DMS53 treated with DMSO at 0.1 percent for 48 hours (cell line): ENCODE measurements around the gene UCN.
"Not testable (repeated sequence)": the region's sequence is repeated elsewhere in the genome, so short reads cannot be mapped to it uniquely, and the experiment has no call there.

Experiments used
- DNase-seq: peaks from one replicate; lab custom pipeline; 2025; ENCODE audit not compliant: unreplicated experiment; lab: John Stamatoyannopoulos, UW

UCN gene

DNA sequence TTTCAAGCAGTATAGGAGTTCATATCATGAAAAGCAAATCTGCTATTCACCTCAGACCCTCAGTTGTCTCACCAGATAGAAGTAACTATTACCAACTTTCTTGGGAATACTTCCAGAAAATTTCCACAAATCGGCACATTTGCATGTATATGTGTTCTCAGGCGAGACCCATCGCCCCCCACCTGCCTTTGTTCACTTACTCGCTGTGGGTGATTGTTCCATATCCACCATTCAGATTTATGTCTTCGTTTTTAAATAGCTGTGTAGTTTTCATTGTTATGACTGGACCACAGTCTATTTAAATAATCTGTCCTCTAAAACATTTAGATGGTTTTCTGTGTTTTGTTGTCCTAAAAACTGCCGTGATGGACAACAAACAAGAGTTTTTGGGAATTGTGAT, 22.8 kb downstream of the UCN start:
- no peak for DNase-seq

DNA sequence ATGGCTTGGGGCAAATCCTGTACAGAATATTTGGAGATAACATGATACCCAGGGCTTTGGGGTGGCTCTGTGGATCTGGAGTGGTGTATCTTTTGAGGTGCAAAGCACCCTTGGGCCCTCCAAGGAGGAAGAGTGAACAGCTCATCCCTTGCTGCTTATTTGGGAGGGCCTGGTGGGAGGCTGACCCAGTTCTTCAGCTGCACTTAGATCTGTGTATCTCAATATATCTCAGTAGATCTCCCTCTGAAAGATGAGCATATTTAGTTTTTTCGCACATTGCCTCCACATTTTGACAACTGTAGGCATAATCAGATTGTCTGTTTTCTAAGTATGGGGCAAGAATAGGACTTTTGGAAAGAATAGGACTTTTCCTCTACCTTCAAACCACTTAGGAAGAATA, 23.2 kb downstream of the UCN start:
- no peak for DNase-seq

DNA sequence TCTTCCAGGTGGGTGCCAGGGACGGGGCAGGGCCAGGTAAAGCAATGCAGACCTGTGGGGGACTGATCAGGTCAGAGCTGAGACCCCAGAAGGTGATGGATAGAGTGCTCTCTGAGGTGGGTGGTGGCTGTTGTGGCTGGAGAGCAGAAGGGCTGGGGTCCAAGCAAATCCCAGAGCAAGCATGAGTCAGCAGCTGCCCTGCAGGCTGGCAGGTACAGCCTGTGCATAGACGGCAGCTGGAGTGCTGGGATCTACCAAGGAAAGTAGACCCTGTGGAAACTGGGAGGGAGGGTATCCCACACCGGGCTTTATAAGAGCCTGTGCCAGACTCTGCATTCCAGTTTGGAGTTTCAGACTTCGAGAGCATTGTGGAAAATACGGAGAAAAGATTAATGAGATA, 25.4 kb downstream of the UCN start:
- no peak for DNase-seq

DNA sequence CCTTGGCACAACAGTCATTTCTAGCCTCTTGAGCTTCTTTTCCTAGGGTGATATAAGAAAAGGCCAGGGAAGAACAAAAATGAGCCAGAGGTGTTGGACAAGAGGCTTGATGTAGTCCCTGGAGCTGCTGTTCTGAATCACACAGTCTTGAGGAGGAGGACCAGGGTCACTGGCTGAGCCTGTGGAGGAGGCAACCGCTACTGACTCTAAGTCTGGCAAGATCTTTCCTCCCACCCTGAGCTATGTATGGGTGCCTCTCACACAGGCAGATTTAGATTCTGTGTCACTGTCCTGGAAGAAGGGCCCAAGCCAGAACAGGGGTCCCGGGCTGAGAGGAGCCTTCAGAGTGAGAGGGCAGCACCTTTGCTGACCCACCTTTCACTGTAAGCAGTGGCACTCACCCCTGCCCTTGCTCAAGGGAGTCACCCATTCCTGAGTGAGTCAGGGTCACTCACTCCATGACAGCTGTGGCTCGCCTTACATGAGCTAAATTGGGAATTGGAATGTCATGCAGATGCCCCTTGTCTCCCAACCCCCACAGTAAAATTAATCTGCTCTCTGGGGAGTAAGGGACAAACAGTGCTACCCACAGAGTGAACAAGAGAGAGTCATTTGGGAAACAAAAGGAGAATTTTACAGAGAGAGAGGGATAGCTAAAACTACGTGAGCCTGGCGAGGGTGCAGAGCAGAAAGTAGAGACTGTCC, 26.2 kb downstream of the UCN start, which contains the start of gene TRIM54:
Gene TRIM54, plus strand, starts transcription at position 575 of the 705 bp plus-strand sequence. CDS start 303 bp downstream, outside the sequence.
- no peak for DNase-seq

DNA sequence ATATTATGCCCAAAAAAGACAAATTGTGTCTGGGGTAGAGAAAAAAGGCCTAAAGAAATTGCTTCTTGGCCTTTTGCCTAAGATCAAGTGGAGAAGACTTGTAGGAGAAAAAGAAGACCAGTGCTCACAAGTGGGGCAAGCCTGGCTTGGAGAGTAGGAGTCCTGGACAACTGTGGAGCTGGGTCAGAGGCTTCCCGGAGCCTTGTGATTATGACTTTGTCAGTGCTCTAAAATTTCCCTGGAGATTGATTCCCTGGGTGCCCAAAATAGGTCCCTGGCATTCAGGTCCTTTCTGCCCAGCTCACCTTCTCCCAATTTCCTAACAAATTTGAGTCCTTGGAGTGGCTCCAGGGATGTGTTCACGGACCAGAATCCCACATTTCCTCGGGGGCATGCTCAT, 26.8 kb downstream of the UCN start:
- no peak for DNase-seq

DNA sequence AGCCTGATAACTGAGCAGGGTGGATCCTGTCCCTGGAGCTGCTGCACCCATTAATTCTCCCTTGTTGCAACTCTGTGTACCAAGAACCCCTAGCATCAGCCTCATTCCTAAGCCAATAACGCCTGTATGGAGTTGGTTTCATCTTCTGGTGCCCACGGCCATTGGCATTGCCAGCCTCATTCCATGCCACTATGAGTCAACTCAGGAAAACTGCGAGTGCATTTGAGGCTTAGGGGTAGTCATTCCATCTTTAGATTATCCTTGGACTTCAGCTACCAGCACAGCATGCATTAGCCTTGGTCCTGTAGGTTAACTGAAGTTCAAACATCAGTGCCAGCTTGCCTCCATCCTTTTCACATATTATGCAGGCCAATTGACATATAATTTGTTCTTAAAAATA, 27.4 kb downstream of the UCN start:
- no peak for DNase-seq

DNA sequence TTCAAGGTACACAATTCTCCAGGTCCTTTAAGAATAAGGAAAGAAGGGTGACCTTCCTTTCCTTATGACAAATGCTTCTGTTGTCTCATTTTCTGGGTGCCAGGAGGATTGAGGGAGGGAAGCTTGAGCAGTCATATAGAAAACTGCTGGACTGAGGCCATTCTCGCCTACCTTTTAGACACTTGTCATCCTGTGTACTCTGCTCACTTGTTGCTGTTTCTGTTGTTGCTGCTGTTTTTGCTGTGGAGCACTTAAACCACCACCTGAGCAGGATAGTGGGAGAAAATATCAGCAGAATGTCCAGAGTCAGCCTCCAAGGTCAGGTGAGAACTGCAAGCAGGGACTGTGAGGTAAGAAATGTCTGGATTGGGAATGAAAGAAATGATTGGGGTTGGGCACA, 30.2 kb downstream of the UCN start:
- DNase-seq, result no peak

DNA sequence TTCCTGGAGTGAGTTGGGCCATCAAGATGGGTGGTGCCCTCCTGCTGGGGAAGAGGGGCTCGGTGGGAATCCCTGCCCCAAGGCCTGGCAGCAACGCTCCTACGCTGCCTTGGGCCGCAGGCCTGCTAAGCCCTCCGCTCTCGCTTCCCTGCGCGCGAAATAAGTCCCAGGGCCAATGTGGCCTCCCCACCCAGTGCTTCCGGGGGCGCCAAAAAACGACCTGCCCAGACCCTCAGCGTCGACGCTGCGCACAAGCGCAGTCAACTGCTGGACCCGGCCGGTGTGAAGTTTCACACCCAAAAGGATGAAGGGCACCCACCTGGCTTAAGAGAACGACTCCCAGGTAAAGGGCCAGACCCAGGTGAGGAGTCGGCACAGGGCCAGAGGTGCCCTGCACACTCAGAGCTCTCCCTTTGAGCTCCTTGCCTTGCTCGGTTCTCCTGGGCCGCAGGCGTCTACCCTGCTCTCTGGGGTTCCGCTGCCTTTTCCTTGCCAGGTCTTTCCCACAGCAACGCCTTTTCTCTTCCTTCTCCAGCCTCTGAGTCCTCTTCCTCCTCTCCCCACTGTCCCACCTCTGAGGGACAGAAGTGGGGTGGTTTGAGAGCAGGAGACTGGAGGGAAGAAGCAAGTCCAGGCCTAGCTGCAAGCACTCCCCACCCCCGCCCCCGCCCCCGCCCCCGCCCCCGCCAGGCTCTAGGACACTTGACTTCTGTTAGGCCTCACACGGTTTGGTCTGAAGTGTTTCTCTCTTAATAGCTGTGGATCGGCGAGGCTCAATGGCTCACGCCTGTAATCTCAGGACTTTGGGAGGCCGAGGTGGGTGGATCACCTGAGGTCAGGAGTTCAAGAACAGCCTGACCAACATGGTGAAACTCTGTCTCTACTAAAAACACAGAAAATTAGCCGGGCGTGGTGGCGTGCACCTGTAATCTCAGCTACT, 32.8 kb downstream of the UCN start, which contains the start of gene DNAJC5G:
Gene DNAJC5G, plus strand, starts transcription at position 223 of the 940 bp plus-strand sequence. CDS start 1,296 bp downstream, outside the sequence.
- DNase-seq, result no peak

DNA sequence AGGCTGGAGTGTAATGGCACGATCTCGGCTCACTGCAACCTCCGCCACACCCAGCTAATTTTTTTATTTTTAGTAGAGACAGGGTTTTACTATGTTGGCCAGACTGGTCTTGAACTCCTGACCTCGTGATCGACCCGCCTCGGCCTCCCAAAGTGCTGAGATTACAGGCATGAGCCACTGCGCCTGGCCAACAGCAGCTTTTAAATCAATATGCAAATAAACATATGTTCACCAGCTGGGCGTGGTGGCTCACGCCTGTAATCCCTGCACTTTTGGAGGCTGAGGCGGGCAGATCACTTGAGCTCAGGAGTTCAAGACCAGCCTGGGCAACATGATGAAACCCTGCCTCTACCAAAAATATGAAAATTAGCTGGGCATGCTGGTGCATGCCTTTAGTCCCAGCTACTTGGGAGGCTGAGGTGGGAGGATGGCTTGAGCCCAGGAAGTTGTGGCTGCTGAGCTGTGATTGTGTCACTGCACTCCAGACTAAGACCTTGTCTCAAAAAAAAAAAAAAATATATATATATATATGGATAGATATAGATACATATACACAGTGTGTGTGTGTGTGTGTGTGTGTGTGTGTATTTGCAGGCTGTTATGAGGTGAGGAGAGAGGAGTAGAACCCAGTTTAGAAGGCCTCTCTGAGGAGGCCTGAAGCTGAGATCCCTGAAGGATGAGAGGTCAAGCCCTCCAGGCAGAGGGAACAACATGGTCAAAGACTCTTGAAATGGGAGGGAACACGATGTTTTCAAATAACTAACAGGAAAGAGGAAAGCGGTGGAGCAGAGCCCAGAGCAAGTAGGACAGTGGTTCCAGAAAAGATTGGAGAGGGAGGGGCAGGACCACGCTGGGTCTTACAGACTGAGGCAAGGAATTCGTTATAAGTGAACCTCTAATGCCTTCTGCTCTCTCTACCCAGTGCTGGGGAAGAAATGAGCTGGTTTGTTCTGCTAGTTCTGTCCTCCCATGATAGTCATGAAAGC, 35.4 kb downstream of the UCN start:
- not testable (repeated sequence) for DNase-seq

DNA sequence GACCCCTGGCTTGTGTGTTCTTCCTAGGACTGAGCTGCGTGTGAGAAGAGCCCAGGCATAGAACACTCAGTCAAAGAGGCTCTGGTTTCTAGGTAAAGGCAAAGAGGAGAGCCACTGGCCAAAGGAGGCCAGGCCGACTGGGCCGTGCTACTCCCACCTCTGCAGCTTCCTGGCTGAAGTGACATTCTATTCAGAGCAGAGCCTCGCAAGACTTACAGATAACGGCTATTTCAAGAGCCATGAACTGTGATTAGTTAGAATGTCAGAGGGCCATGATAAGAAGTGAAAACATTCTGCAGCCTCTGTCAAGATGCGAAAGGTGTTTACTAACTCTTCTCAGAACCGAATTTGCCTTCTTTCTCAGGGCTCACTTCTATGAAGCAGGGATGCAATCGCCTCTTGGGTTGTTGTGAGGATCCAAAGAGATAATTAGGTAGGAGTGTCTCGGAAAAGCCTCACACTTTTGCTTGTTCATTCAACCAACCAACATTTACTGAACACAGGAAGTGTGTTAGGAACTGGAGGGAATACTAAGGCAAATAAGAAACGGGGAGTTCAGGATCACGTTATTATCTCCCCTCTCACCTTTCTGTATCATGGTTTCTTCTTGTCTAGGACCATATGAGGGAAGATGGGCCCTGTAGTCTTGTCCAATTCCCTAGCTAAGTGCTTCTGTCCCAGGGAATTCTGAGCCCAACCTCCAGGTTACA, 36.5 kb downstream of the UCN start:
- no peak for DNase-seq

DNA sequence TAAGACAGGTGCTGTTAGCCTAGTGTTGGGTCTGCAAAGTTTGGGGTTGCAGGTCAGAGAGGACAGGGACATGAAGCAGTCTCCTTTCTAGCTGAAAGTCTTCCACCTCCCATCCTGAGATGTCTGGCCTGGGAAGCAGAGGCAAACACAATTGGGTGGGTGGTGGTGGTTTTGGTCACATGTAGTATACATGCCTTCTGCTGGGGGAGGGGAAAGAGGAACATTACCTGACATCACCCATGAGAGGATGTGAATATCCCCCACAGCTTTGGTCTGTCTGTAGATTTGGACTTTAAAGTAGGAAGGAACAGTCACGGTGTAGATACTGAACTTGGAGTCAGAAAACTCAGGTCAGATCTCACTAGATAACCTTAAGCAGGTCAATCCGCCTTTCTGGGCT, 37.6 kb downstream of the UCN start:
- no peak for DNase-seq

DNA sequence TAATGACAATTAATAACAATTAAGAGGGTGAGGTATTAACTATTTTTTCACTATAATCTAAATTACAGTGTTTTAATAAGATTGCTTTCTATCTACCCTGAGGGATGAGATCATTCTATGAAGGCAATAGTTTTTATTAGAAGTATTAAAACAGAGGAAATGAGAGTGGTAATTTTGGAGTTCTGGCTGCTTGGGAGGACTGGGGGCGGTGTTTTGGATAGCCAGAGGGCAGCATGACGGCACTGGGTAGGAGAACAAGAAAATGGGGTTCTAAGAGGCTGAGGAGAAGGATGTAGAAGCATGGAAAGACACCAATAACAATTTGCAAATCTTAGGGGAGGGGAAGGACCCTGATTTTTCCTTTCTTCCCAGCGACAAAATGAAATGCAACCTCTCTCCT, 38.1 kb downstream of the UCN start:
- no peak for DNase-seq

DNA sequence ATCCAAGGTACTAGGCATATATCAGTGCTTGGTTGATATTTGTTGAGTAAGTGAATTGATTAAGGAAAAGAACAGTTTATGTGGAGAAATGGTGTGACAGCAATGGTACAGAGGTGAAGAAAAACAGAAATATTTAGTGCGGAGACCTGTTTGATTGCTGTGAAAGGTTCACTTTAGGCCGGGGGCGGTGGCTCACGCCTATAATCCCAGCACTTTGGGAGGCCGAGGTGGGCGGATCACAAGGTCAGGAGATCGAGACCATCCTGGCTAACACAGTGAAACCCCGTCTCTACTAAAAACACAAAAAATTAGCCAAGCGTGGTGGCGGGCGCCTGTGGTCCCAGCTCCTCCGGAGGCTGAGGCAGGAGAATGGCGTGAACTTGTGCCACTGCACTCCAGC, 39.9 kb downstream of the UCN start:
- not testable (repeated sequence) for DNase-seq

DNA sequence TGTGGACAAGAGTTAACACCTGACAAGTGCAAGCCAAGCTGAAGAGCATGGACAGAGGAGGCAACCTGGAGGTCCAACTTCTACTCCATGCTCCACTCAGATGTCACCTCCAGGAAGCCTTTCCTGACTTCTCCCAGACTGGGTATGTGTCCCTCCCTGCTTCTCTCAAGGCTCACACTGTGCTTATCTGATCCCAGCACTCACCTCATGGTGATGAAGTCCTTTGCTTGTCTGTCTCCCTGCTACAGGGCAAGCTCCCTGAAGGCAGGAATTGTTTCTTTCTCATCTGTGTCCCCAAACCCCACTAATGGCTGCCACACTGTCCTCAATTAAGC, 42.7 kb downstream of the UCN start:
- no peak for DNase-seq

DNA sequence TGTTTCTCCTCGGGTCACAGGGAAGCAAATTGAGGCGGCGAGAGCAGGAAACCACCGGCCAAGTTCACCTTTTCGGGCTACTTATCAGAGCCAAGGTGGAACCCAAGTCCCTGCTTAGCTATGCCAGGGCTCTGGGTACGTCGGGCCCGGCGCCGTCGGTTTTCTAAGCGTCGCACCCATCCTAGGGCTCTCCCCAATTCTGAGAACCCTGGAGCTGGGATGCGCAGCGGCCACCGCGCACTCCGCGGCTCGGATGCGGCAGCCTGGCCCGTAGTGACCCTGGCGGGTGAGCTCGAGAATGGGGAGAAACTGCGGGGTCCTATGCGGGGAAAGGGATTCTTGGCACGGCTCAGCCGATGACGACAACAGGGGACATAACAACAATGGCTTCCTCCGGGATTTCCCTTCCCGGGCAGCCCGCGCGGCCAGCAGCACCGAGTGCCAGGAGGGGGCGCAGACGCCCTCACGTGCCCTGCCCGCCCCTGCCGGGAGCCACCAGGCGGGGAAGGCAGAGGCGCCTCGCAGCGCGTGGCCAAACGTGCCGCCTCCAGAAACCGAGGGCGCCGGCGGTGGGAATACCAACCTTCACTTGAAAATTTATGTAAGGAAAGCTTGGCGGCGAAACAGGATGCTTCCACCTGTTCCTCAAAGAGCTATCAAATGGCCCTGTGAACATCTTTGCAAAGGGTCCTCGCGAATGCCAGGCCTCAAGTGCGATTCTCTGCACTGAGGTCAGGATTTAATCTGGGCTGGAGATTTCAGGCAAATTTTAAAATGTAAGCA, 43.3 kb downstream of the UCN start:
- peak; percentile 9 for DNase-seq

DNA sequence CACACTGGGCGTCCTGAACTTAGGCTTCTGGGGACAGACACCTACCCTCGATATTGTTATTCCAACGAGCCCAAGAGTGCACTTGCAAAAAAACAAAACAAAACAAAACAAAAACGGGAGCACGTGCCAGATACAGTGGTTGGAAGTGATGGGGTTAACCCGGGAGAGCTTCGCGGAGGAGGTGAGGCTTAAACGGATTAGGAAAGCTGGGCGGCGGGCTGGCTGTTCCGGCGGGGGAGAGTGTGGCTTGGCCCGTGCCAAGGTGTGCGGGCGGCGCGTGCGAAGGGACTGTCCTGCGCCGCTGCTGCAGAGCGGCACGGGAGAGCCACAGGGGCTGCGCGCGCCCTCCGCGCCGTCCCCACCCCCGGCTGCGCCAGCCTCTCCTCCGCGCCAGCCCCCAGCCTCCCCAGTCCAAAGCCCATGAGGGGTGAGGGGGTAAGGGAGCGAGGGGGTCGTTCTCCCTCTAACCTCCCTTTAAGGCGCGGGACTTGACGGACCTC, 43.9 kb downstream of the UCN start:
- no peak for DNase-seq

DNA sequence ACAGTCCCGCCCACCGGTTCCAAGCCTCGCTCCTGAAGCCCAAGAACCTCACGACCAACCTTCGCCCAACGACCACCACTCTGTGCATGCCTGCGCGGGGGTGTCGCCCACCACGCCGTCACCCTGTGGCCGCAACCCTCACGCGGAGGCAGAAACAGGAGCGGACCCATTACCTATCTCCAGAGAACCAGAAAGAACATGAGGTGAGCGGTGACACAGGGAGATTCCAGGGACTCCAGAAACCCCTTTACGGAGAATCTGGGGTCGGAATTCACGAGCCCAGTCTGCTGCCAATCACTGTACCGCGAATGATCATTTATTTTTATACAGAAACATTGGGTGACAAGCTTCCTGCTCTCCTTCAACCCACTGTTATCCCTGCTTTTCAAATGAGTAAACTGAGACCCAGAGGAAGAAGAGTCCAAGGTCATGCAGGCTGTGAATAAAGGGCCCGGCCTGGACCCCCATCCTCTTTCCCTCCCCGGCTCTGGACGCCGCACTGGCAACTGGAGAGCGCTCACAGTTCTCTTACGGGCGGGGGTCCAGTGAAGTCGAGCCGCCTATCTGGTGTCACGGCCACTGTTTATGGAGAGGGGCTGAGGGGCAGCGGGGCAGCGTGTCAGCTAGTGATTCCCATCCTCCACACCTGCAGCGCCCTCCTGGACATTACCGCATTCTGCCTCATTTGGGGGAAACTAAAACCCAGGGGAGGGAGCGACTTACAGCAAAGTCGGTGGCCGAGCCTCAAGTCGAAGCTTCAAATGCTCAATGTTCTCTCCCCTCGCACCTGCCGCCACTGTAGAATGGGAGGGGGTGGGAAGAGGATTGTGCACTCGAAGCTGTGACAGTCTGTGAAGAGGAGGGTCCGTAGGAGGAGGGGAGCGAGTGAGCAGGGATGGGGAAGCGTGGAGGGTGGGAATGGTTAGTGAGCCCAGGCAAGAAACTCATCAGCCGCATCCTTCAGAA, 44.7 kb downstream of the UCN start:
- DNase-seq, result no peak
